GM10266 (cell line): ENCODE measurements around the gene MRPL30.
"Not testable (repeated sequence)": the region's sequence is repeated elsewhere in the genome, so short reads cannot be mapped to it uniquely, and the experiment has no call there.

Experiments
- DNase-seq: peaks from one replicate; pipeline ENCODE4 v3.0.0; 2012; ENCODE audit errors: extremely low spot score
- TF ChIP-seq, protein P1 (sequence below): IDR thresholded peaks from 2 replicates; pipeline ENCODE4 v1.5.1; 2012; ENCODE audit warnings: mild to moderate bottlenecking, low read depth; ENCODE audit not compliant: control insufficient read depth, insufficient read depth; ENCODE audit errors: missing control alignments

Gene MRPL30

GRCh38 chr2:99190548-99190947 lies 9.6 kb downstream of the MRPL30 start:
- DNase-seq, result no peak
- TF ChIP-seq, protein P1, sequence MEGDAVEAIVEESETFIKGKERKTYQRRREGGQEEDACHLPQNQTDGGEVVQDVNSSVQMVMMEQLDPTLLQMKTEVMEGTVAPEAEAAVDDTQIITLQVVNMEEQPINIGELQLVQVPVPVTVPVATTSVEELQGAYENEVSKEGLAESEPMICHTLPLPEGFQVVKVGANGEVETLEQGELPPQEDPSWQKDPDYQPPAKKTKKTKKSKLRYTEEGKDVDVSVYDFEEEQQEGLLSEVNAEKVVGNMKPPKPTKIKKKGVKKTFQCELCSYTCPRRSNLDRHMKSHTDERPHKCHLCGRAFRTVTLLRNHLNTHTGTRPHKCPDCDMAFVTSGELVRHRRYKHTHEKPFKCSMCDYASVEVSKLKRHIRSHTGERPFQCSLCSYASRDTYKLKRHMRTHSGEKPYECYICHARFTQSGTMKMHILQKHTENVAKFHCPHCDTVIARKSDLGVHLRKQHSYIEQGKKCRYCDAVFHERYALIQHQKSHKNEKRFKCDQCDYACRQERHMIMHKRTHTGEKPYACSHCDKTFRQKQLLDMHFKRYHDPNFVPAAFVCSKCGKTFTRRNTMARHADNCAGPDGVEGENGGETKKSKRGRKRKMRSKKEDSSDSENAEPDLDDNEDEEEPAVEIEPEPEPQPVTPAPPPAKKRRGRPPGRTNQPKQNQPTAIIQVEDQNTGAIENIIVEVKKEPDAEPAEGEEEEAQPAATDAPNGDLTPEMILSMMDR, result no peak

DNA sequence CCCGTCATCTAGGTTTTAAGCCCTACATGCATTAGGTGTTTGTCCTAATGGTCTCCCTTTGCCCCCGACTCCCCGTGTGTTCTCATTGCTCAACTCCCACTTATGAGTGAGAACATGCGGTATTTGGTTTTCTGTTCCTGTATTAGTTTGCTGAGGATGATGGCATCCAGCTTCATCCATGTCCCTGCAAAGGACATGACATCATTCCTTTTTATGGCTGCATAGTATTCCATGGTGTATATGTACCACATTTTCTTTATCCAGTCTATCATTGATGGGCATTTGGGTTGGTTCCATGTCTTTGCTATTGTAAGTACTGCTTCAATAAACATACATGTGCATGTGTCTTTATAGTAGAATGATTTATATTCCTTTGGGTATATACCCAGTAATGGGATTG lies 11.4 kb downstream of the MRPL30 start:
- DNase-seq, result not testable (repeated sequence)

GRCh38 chr2:99198103-99198841 lies 17.3 kb downstream of the MRPL30 start:
- TF ChIP-seq, protein P1, result no peak
- DNase-seq, result no peak

GRCh38 chr2:99200076-99200800 lies 19.3 kb downstream of the MRPL30 start:
- DNase-seq, result no peak
- TF ChIP-seq, protein P1, result no peak

DNA sequence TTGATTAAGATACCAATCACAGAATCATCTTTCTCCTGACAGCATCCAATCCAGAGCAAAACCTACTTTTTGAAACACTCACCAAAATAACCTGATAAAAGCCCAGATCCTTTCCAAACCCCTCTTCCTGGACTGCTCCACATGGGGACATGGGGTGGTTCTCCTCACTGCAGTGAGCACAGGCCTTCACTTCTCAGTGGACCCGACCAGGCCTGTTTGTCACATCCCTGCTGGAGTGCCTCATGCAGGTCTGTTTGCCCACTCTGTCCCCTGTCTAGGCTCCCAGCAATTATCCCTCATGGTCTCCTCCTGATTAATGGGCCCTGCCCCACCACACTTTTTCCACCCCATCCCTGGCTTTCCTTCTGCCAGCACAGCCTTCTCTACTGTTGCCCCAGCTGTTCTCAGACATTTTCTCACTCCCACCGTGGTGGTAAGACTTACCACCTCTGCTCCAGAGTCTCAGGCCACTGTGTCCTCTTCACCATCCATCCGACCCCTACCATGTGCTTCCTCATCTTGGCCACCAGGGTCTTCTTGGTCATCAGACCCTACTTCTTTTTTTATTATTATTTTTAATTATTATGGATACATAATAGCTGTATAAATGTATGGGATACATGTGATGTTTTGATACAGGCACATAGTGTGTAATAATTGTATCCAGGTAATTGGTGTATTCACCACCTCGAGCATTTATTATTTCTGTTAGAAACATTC lies 21.1 kb downstream of the MRPL30 start:
- no peak for DNase-seq
- TF ChIP-seq, protein P1, result no peak

DNA sequence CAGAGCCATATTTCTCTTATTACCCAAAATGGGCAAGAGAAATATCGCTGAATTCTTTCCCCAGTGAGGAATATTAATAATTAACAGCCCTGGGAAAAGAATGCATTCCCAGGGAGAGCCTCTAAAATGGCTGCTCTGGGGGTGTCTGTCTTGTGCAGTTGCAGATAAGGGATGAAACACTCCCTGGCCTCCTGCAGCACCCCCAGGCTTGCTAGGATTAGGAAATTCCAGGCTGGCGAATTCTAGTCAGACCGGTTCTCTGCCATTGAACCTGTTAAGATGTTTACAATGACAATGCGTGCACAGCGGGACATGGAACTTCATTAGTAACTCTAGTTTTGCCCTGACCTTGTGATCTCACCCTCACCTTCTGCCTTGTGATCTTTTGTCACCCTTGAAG lies 24.5 kb downstream of the MRPL30 start:
- DNase-seq, result no peak
- TF ChIP-seq, protein P1, result no peak

DNA sequence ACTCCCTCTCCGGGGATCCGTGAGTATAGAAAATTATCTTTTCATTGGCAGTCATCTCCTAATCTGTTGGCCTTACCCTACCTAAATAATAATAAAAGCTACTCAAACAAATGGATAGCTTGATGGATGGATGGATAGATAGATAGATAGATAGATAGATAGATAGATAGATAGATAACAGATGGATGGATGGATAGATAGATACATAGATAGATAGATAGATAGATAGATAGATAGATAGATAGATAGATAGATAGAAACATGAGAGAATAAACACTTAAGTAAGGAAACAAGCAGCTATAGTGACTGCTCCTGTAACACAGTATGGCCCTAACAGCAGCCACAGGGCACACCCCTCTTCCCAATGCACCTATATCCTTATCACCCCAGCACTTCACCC lies 35.1 kb downstream of the MRPL30 start:
- TF ChIP-seq, protein P1, result no peak
- no peak for DNase-seq
